GM19240 (cell line): ENCODE measurements around the gene DKC1.

Source experiments
- DNase-seq: peaks from one replicate; pipeline ENCODE4 v3.0.0; 2011; ENCODE audit warnings: low spot score; ENCODE audit not compliant: insufficient read length

Gene DKC1

GRCh38 chrX:154737136-154737535, 25.5 kb upstream of the DKC1 start:
- no peak for DNase-seq

GRCh38 chrX:154738011-154738738, 24.5 kb upstream of the DKC1 start:
- no peak for DNase-seq

- no peak for DNase-seq
Observed at GRCh38 chrX:154739952-154740465, 22.7 kb upstream of the DKC1 start.

- DNase-seq = no peak
Observed at GRCh38 chrX:154742613-154743012, 20.1 kb upstream of the DKC1 start.

GRCh38 chrX:154748712-154749339, 13.8 kb upstream of the DKC1 start:
- DNase-seq = peak; percentile 47

GRCh38 chrX:154749856-154750255, 12.8 kb upstream of the DKC1 start:
- DNase-seq = no peak

- DNase-seq = no peak
Observed at GRCh38 chrX:154750301-154751202, 12.1 kb upstream of the DKC1 start, which contains the start of gene GAB3. GAB3 (minus strand) TSS chrX:154751077; CDS start chrX:154751025, 52 bp downstream.

GRCh38 chrX:154751203-154751668, 11.4 kb upstream of the DKC1 start:
- DNase-seq = no peak

GRCh38 chrX:154751669-154752271, 10.9 kb upstream of the DKC1 start:
- DNase-seq = no peak

GRCh38 chrX:154758696-154759095, 4.0 kb upstream of the DKC1 start:
- no peak for DNase-seq

GRCh38 chrX:154761977-154762536, 607 bp upstream of the DKC1 start:
- DNase-seq = no peak

- no peak for DNase-seq
Observed at GRCh38 chrX:154774622-154775021, 12.0 kb downstream of the DKC1 start.

GRCh38 chrX:154775419-154776349, 13.0 kb downstream of the DKC1 start:
- no peak for DNase-seq

GRCh38 chrX:154776753-154777152, 14.1 kb downstream of the DKC1 start:
- no peak for DNase-seq

- no peak for DNase-seq
Observed at GRCh38 chrX:154779261-154779660, 16.6 kb downstream of the DKC1 start.

- no peak for DNase-seq
Observed at GRCh38 chrX:154780968-154781367, 18.3 kb downstream of the DKC1 start.

- no peak for DNase-seq
Observed at GRCh38 chrX:154784149-154784995, 21.7 kb downstream of the DKC1 start.

GRCh38 chrX:154785716-154786115, 23.1 kb downstream of the DKC1 start:
- no peak for DNase-seq

- DNase-seq = no peak
Observed at GRCh38 chrX:154791467-154791866, 28.8 kb downstream of the DKC1 start.
